Occipital lobe (tissue), 2 donors: Measurements from ENCODE around the gene GNAI1. TPM values are rescaled to one million over a fixed set of nuclear protein-coding genes. Genes with fewer than 3 reads are reported as not detected.

Experiments
- DNase-seq: peaks from one replicate; lab custom pipeline; 2025; lab: John Stamatoyannopoulos, UW
- total RNA-seq: library from RNA; depleted of rRNA; stranded (reverse); fragments of >200 nt; gene quantifications from one replicate; pipeline ENCODE4 v1.2.3, GENCODE V29; 2014

The GNAI1 gene
- 196 TPM for total RNA-seq

DNA sequence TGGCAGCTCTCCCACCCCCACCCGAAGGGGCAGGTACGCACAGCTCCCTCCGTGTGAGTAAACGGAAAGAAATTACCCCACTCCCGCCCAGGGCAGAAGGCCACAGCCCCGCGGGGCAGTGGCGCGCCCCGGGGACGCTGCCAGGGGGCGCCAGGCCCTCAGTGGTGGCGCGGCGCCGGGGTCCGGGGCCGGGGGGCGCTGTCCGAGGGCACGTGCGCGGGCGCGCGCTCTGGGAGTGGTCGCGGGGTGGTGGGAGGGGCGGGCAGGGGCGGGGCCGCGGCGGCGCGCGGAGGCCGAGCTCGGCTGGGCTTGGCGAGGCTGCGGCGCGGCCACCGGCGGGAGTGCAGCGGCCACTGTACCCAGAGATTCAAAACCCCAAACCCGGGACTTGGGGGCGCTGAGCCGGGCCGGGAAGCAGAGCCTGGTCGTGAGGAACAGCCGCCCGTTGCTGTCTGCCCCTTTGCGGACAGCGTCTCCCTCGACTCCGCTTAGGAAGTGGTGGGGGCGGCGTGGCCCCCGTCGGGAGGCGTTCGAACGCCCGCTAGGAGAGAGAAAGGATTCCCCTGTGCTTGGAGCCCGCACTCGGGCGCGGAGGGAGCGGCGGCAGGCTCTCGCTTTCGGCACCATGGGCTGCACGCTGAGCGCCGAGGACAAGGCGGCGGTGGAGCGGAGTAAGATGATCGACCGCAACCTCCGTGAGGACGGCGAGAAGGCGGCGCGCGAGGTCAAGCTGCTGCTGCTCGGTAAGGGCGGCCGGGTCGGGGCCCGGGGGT lies at the start of gene GNAI1:
Gene GNAI1, plus strand, starts transcription at position 296 of the 773 bp plus-strand sequence. Its CDS starts 330 bp downstream, at position 626.
- DNase-seq = peak; percentile 79

DNA sequence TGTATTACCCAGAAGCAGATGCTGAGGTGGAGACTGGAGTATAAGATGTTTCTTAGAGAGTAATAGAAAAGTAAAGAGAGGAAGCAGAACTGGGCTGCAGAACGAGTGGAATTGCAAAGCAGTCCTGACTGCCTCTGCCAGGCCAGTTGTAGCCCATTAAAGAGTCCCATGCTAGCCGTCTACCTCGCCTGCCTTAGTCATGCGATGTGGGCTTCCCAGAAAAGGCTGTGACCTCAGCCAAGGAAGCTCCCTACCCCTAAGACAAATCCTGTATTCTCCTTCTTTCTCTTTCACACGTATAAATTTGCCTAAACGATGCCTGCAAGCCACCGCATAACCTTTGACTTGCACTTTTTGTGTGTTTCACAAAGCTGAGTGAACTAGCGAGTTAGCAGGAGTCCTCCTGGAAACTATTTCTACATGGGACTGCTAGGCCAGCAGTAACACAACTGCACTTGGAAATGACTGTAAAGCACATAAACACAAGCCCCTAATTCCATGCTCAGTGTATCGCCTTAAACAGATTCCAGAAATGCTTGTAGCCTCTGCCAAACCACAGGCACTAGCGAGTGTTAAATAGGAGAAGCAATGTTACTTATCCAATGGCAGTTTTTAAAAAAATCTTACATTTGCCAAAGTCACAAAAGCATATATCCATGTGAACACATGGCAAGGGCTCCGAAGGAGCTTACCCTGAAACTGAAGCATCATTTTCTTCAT lies 47.4 kb upstream of the GNAI1 start:
- DNase-seq = no peak

DNA sequence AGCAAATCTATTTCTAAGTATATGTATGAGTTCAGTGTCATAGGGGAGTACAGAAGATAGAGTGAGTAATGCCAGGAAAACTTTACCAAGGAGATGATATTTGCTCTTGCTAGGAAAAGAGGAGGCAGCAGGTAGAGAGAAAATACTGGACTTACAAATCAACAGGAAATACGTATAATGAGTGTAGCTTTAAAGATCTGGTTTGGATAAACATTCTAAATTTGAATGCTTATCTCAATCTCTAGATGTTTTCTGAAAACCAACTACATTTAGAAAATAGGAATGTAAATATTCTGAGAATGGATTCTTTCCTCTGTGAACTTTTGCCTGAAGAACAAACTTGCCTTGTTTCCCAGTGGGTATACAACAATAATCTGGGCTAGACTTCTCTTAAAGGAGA lies 46.9 kb upstream of the GNAI1 start:
- DNase-seq = no peak

DNA sequence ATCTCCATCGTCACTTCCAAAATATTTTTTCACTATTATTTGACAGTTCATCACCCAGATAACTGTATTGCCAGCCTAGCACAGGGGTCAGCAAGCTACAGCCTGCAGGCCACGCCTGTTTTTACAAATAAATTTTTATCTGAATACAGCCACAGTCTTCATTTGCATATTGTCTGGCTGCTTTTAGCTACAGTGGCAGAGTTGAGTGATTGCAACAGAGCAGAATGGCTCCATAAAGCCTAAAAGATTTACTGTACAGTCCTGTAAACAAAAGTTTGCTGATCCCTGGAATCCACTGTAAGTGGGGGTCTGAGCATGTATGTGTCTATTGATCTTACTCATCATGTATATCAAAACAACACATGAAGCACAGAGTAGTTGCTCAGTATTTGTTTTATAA lies 45.9 kb upstream of the GNAI1 start:
- no peak for DNase-seq

DNA sequence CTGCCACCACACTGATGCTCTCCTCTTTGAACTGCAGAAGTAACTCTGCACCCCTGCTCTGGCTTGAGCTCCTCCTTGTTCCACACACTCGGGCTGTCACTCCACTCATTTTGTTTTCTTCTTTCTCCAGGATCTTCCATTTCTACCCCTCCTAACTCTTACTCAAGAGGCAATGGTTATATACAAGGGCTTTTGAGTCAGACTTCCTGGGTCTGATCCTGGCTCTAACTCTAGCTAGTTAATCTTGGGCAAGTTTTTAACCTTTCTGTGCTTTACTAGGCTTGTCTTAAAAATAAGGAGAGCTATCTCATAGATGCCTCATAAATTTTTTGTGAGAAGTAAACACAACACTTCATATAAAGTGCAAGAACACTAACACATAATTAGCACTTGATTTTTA lies 45.3 kb upstream of the GNAI1 start:
- DNase-seq = no peak

DNA sequence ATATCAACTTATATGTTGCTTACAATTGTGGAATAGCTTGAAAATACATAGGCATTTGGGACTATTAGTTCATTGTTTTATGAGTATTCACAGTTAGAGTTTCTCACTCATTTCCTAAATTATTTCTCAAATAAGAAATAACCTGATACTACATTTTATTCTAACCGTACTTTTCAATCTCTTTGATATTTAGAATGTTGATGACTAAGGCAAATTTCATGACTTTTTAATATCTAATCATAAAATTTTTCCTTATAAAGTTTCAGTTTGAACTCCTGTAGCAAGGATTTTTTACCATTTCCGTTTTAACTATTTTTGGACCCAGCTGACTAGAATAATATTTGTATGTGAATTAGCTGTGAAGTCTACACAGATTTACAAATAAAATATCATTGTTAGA lies 41.3 kb upstream of the GNAI1 start:
- DNase-seq = no peak

DNA sequence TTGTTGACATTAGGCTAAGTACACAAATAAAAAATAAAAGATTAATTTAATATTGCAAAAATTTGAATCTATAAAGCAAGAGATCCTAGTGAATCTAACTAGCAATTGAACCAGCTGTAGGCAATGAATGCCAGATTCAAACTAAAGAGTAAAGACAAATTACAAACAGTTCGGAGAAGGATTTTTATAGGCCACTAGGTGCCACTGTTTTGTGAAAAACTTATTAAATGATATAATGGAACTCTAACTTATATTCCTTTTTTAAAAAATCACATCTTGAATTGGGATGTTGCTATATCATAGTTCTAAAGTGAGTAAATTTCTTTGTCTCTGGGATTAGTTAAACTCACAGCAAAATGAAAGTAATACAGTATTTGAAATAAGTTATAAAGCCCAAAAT lies 39.1 kb upstream of the GNAI1 start:
- no peak for DNase-seq

DNA sequence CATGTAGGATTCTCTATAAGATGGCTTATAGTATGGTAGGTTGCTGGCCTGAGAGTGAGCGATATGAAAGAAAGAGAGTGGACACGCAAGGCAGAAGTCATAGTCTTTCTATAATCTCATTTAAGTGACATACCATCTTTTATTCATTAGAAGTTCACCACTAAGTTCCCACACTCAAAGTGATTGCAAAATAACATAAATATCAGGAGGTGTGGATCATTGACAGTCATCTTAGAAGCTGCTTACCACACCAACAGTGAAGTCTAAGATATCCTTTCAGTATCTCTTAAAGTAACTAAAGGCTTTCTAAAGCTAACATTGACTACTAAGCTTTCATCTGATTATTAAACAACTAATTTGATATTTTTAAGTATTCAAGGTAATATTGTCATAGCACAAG lies 36.9 kb upstream of the GNAI1 start:
- DNase-seq = no peak

DNA sequence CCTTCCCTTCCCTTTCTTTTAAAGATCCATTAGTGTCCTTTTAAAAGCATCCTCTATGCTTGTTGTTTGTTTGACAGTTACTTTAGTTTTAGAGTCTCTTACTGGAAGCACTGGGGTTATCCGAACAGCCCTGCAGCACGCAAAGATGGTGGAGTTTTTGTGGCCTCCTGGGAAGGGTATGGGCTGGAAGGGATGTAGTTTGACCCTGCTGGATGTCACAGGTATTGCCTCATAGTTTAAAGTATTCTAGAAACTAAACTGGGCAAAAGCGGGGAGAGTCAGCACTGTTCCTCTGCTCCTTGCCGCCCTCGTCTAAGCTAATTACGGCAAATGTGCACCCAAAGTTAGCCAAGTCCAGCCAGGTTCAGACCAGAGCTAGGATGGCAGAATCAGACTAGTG lies 35.8 kb upstream of the GNAI1 start:
- DNase-seq = no peak

DNA sequence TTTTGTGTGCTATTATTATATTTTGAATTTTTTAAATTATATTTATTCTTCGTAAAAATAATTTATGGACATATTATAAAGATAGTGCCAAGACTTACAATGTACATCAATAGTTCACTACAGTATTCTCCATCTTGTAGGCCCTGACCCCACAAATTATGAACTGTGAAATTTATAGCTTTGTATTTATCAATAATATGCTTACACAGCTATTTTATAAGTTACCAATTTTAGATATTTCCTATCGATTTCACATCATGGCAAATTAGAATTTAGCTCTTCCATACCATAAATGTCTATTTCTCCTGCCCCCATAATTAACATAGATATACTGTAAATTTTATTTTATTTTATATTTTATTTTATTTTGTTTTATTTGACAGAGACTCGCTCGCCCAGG lies 34.4 kb upstream of the GNAI1 start:
- no peak for DNase-seq

DNA sequence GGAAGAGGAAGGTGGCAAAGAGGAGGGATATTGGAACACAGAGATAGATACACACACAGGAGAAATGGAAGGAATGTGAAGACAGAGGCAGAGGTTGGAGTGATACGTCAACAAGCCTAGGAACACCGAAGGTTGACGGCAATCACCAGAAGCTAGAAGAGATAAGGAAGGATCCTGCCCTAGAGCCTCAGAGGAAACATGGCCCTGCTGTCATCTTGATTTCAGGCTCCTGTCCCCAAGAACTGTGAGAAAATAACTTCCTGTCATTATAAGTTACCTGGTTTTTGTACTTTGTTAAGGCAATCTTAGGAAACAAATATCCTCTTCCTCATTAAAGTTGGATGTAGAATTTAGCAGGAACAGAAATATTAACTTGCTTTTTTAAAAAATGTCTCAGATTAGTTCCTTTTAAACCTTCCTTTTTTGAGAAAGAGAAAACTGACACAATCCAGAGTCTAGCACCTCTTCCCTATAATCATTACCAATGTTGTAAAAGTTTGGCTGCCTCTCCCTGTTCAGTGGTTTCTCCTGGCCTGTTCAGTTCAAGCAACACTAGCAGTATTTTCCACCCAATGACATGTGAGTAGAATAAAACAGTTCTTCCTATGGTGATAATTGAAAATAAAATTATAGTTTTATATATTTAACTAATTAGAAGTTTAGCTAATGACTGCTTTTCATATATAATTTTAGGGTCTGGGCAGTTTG lies 28.8 kb upstream of the GNAI1 start:
- DNase-seq = no peak

DNA sequence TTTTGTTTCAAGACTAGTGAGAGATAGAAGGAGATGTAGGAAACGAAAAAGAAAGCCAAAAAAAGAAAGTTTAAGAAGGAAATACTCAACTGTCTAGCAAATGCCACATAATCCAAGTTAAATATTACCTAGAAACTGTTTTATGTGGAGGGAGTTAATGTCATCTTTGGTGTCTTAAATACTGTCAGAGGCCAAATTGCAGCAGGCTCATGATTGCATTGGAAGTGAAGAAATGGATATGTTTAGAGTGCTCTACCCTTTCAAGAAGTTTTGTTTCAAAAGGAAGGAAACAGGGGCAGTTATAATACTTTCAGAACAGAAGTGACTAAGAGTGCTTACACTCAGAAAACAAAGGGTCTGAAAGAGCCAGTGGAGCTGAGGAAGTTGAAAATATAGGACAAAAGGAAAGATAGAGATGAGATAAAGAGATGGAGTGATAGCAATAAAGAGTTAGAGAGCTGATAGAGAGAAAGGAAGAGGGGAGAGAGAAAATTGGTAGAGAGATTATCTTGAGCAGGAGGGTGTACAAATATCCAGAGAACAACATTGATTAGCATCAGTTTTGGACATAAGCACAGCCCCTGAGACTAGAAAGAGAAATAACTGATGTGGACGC lies 28.0 kb upstream of the GNAI1 start:
- no peak for DNase-seq

DNA sequence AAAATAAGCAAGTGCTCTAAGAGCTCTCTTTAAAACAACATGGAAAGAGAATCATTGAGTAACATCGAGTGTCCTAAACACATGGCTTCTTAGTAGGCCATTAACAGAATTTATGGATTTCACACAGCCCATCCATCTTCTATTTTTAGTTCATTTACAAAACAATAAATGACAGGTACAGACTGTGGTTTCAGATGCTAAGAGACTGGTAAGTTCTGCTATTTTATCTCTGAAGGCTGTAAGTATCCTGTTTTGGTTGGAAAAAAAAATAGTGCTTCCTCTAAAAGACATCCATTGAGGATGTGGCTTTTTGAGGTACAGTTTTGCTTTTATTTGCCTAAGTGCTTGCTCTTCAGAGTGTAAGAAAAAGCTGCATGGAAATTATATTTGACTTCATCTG lies 27.4 kb upstream of the GNAI1 start:
- DNase-seq = no peak

DNA sequence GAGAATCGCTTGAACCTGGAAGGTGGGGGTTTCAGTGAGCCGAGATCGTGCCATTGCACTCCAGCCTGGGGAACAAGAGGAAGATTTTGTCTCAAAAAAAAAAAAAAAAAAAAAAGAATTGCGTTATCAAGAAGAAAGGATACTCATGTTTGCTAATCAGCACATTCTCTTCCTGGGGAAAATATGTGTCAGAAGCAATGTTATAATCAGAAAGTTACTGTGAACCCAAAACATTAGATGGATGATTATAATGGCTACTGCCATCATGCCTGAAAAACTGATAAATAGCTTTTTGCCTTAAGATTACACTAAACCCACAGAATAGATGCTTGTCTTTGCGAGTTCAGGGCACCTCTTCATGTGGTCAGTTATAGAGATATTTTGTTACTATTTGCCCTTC lies 24.3 kb upstream of the GNAI1 start:
- no peak for DNase-seq

DNA sequence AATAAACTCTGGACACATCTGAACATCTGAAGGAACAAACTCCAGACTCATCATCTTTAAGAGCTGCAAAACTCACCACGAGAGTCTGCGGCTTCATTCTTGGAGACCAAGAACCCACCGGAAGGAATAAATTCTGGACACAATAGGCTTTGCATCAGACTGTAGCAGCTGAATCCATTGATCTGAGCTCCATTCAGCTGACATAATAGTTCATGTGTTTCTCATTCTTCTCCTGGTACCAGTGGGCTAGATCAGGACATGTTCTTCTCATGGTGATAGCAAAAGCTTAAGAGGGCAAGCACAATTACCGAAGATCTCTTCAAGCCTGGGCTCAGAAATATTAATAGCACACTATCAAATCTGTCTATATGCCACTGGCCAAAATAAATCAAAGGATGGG lies 20.5 kb upstream of the GNAI1 start:
- DNase-seq = no peak

DNA sequence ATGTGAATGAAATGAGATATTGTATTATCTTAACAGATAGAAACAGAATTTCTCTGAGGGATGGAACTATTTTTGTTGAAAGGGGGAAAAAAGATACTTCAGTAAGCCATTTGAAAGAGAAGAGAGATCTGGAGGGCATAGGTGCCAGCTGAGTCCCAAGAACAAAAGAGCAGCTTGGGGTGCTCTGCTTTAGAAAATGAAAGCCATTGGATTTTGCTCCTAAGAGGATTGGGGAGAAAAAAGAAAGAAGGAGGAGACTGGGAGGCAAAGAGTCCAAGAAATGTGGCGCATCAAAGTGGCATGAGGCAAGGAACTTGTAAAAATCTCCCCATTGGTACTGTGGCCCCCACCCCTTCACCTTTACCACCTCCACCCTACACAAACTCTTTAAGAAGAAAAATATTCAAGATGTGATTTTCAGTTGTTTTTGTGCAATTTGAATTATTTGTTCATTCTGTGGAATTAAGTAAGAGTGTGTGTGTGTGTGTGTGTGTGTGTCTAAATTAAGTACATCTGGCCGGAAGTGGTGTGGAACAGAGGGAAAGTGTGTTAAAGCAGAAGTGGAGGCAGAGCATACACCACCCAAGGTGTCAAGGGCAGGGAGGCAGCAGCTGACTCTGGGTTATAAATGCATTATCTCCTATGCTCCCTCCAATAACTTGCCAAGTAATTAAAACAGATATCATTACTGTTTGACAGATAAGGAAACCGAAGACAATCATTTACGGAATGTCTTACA lies 9.9 kb upstream of the GNAI1 start:
- DNase-seq = no peak

DNA sequence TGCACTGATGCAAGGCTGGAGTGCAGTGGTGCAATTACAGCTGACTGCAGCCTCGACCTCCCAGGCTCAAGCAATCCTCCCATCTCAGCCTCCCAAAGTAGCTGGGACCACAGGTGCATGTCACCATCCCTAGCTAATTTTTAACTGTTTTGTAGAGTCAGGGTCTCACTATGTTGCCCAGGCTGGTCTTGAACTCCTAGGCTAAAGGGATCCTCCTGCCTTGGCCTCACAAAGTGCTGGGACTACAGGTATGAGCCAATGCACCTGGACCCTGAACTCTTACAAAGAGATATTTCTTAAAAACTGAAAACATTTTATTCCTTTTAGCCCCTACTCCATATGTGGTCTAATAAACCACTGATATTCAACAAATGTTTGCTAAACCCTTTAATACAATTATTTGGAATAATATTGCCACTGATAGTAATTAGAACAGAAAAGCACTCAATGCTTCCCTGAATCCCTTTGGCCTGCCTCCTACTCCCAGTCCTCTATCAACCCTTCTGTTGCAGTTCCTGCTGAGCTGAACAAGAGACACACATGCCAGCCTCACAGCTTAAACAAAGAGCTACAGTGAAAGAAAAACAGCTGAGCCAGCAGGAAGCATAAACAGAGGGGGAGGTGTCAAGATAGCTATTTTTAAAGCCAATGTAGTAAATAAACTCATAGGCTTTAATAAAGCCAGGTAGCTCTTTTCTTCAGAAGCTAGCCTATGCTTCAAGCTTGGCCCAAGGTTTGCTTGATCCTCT lies 7.0 kb upstream of the GNAI1 start:
- peak; percentile 60 for DNase-seq

DNA sequence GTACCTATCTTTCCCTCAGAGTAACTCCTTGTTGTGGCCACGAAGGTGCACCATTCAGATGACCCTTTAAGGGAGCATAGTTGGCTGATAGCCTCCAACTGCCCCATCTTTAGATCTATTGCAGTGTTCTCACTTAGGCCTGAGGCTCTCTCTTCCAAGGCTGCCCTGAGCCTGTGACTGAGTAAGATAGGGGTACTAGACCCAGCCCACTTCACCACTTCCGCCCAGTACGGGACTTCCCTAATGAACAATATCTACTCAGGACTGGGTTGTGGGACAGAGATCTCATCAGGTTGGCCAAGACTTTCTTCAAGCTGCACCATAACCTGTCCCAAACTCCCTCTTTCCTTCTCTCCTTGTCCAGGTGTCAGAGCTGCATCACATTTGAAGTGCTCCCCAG lies 5.7 kb upstream of the GNAI1 start:
- no peak for DNase-seq

DNA sequence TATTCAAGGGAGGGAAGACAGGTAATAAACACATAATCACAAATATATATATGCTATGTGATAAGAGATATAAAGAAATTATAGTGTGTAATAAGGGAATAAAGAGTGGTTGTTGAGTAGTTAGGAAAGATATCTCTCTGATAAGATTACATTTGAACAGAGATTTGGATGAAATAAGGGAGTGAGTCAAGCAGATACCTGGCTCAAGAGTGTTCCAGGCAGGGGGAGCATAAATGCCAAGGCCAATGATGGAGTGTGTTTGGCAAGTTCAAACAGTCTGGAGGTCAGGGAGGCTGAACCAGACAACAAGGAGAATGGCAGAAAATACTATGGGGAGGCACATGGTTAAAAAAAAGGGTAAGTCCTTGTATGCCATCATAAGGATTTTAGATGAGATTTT lies 4.8 kb upstream of the GNAI1 start:
- no peak for DNase-seq

DNA sequence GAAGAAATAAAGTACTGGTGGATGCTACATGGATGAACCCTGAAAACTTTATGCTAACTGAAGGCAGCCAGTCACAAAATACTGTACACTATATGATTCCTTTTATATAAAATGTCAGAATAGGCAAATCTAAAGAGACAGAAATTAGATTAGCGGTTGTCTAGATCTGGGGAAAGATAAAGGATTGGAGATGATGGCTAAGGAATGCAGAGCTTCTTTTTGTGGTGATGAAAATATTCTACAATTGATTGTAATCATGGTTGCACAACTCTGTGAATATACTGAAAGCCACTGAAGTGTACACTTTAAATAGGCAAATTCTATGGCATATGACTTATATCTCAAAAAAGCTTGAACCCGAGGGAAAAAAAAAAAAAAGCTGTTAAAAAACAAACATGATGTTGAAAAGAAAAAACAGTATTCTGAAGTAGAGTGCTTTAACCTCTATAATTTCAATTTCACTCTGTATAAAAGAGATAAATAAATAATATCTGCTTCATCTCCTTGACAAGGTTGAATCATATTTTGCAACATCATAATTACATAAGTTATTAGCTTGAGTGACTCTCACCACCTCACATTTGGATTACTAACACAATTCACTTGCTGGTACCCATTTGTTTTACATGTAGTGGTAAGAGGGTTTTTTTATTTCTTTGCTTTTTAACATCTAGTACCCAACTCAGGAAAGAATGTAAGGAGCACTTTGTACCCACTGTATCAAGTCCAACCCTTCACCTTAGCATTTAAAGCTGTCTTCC lies 2.8 kb upstream of the GNAI1 start:
- DNase-seq = no peak
